HG02981 (cell line): ENCODE results near the gene UNC50.
"Not testable (repeated sequence)": the region's sequence is repeated elsewhere in the genome, so short reads cannot be mapped to it uniquely, and the experiment has no call there.

Source experiments
- ATAC-seq: cut with Tn5 transposase; IDR thresholded peaks from one replicate; pipeline ENCODE4 v1.9.1; 2021; ENCODE audit warnings: mild to moderate bottlenecking, moderate library complexity; ENCODE audit not compliant: unreplicated experiment

The UNC50 gene

GRCh38 chr2:98573426-98573825, 35.0 kb upstream of the UNC50 start:
- ATAC-seq = no peak

GRCh38 chr2:98576666-98577312, 31.6 kb upstream of the UNC50 start:
- ATAC-seq = no peak

GRCh38 chr2:98577313-98577712, 31.1 kb upstream of the UNC50 start:
- ATAC-seq = no peak

- no peak for ATAC-seq
Measured at GRCh38 chr2:98578231-98578630, 30.2 kb upstream of the UNC50 start.

- ATAC-seq = no peak
Measured at GRCh38 chr2:98579926-98580325, 28.5 kb upstream of the UNC50 start.

- ATAC-seq = no peak
Measured at GRCh38 chr2:98580656-98581284, 27.6 kb upstream of the UNC50 start.

- no peak for ATAC-seq
Measured at GRCh38 chr2:98582523-98582922, 25.9 kb upstream of the UNC50 start.

GRCh38 chr2:98583276-98583675, 25.1 kb upstream of the UNC50 start:
- ATAC-seq = no peak

- no peak for ATAC-seq
Measured at GRCh38 chr2:98583816-98584618, 24.4 kb upstream of the UNC50 start.

- no peak for ATAC-seq
Measured at GRCh38 chr2:98585386-98585785, 23.0 kb upstream of the UNC50 start.

GRCh38 chr2:98586551-98587140, 21.7 kb upstream of the UNC50 start:
- no peak for ATAC-seq

- no peak for ATAC-seq
Measured at GRCh38 chr2:98588880-98589431, 19.4 kb upstream of the UNC50 start.

GRCh38 chr2:98589489-98589888, 18.9 kb upstream of the UNC50 start:
- no peak for ATAC-seq

GRCh38 chr2:98592565-98592964, 15.8 kb upstream of the UNC50 start:
- no peak for ATAC-seq

GRCh38 chr2:98594665-98595064, 13.7 kb upstream of the UNC50 start:
- ATAC-seq = not testable (repeated sequence)

- ATAC-seq = no peak
Measured at GRCh38 chr2:98598781-98599428, 9.5 kb upstream of the UNC50 start.

GRCh38 chr2:98601532-98602132, 6.8 kb upstream of the UNC50 start:
- peak; percentile 71 for ATAC-seq

- no peak for ATAC-seq
Measured at GRCh38 chr2:98604547-98604946, 3.8 kb upstream of the UNC50 start.

GRCh38 chr2:98605076-98605475, 3.3 kb upstream of the UNC50 start:
- ATAC-seq = no peak

- no peak for ATAC-seq
Measured at GRCh38 chr2:98606431-98606830, 2.0 kb upstream of the UNC50 start.
